Coronary artery (tissue), 2 donors: ENCODE results near the gene SHOX.
"Not testable (repeated sequence)": the region's sequence is repeated elsewhere in the genome, so short reads cannot be mapped to it uniquely, and the experiment has no call there.

Experiments used
- DNase-seq: peaks from one replicate; pipeline ENCODE4 v3.0.0-alpha.2; 2017; ENCODE audit warnings: low spot score
- H3K27ac ChIP-seq, 2 donors: fragments of 200-600 bp; sonication (generic); one replicate each; pipeline ENCODE4 v1.5.1; 2016 to 2019
- H3K4me3 ChIP-seq: fragments of 200-600 bp; sonication (generic); 2 replicates; pipeline ENCODE4 v1.5.1; 2016; ENCODE audit warnings: mild to moderate bottlenecking, moderate library complexity
- CTCF ChIP-seq: fragments of 200-600 bp; sonication (generic); IDR thresholded peaks from one replicate; pipeline ENCODE4 v1.5.1; 2019; ENCODE audit warnings: antibody characterized with exemption

Gene SHOX

GRCh38 chrX:650324-650723, 19.7 kb downstream of the SHOX start:
- Histone ChIP-seq H3K27ac (no peak overlapping the region), H3K4me3 (no peak overlapping the region)
- DNase-seq = no peak
- TF ChIP-seq CTCF = no peak

DNA sequence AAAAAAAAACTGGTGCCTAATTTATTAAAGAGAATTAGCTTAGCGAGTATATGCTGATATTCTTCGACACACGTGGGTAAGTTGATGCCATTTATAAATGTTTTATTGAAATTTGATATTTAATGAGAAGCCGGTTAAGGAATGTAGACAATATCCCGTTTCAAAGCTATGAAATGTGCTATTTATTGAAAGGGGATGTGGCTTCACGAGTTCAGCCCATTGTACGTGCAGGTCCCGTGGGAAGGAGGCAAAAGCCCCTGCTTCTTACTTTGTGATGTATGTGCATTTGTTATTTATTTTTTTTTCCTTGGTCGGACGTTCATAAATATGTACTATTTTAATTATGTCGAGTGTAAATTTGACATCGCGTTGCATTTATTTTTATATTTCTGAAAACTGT, 20.2 kb downstream of the SHOX start:
- no peak overlapping the region for H3K4me3 ChIP-seq
- no peak overlapping the region for H3K27ac ChIP-seq
- TF ChIP-seq CTCF = no peak
- no peak for DNase-seq

DNA sequence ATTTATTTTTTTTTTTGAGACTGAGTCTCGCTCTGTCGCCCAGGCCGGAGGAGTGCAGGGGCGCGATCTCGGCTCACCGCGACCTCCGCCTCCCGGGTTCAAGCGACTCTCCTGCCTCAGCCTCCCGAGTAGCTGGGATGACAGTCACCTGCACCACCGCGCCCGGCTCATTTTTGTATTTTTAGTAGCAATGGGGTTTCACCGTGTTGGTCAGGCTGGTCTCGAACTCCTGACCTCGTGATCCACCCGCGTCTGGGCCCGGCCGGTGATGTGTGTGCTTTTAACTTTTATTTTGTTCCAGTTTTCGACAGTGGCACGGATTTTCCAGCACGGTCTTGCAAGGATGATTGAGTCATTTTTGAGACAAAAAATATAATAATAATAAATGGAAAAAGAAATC, 21.3 kb downstream of the SHOX start:
- DNase-seq, H3K27ac ChIP-seq, H3K4me3 ChIP-seq: not testable (repeated sequence)

GRCh38 chrX:652341-652741, 21.8 kb downstream of the SHOX start:
- Histone ChIP-seq H3K4me3 (no peak overlapping the region), H3K27ac (no peak overlapping the region)
- DNase-seq = no peak
- no peak for TF ChIP-seq CTCF

- Histone ChIP-seq H3K4me3 (no peak overlapping the region), H3K27ac (no peak overlapping the region)
- no peak for TF ChIP-seq CTCF
- no peak for DNase-seq
Observed at GRCh38 chrX:653306-653705, 22.7 kb downstream of the SHOX start.

- H3K27ac ChIP-seq = no peak overlapping the region
- TF ChIP-seq CTCF = no peak
- DNase-seq = peak; percentile 38
Observed at GRCh38 chrX:661154-661553, 30.6 kb downstream of the SHOX start.

DNA sequence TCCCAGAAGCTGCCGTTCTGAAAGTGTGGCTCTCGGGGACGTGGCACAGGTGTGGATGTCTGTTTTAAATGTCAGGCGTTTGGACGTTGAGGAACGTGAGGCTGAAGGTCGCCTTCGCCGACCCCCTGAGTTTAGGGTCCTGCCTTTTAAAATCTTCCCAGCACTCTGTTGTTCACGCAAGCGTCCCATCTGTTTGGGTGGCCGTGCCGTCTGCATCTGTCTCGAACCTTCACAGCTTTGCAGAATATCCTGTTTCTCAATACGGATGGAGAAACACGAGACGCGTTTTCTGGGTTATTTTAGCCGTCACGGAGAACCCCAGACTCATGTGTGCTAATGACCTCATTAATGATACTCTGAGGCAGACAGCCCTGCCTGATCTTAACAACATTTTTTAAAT, 31.5 kb downstream of the SHOX start:
- no peak for TF ChIP-seq CTCF
- Histone ChIP-seq H3K4me3 (no peak overlapping the region), H3K27ac (no peak overlapping the region)
- DNase-seq = no peak

More at GRCh38 chrX:661154-661553, 30.6 kb downstream of the SHOX start:
- H3K4me3 ChIP-seq = no peak overlapping the region

DNA sequence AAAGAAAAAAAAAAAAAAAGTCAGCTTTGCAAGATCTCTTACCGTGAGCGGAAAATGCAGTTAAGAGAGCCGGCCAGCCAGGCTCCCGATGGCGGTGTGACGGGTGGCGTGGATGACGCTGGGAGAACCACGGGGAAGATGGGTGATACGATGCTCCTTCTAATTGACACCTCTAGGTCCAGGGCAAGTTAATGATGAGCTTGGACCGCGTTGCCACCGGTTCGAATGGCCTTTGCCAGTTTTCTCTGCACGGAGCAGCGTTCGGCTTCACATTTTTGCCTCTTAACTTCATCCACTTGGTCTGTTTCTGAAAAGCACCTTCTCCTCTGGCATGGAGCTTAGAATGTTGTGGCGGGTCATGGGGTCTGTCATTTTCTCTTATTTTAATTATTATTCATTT, 33.2 kb downstream of the SHOX start:
- DNase-seq = no peak

More for the DNA sequence above, 33.2 kb downstream of the SHOX start:
- H3K27ac ChIP-seq = no peak overlapping the region
- no peak overlapping the region for H3K4me3 ChIP-seq
- no peak for TF ChIP-seq CTCF
